HEK293T (cell line): Measurements from ENCODE around the gene ISCA1.

ENCODE experiments used
- CTCF ChIA-PET: fragments of 350-600 bp; formaldehyde crosslinking; extraction: SDS; loops from one replicate; lab custom pipeline; 2021; ENCODE audit warnings: antibody characterized with exemption, inconsistent platforms; lab: Yijun Ruan, JAX
- POLR2A ChIA-PET: fragments of 350-600 bp; formaldehyde crosslinking; extraction: SDS; loops from one replicate; lab custom pipeline; 2020; ENCODE audit warnings: antibody characterized with exemption, inconsistent platforms; lab: Yijun Ruan, JAX
- DNase-seq: peaks from one replicate; pipeline ENCODE4 v3.0.0; 2012; ENCODE audit warnings: mixed read lengths; ENCODE audit errors: extremely low spot score
- ARNT ChIP-seq: fragments of 450-650 bp; IDR thresholded peaks from 2 replicates; pipeline ENCODE4 v1.6.1; 2017; ENCODE audit warnings: mild to moderate bottlenecking
- BHLHE40 ChIP-seq: fragments of 450-650 bp; IDR thresholded peaks from 2 replicates; pipeline ENCODE4 v1.6.1; 2016; ENCODE audit warnings: mild to moderate bottlenecking, moderate library complexity, borderline replicate concordance
- CTBP1 ChIP-seq: fragments of 450-650 bp; IDR thresholded peaks from 2 replicates; pipeline ENCODE4 v1.6.1; 2016; ENCODE audit warnings: borderline replicate concordance
- ELF4 ChIP-seq: fragments of 450-650 bp; IDR thresholded peaks from 2 replicates; pipeline ENCODE4 v1.6.1; 2017; ENCODE audit warnings: antibody characterized with exemption
- FOXA1 ChIP-seq: fragments of 450-650 bp; IDR thresholded peaks from 2 replicates; pipeline ENCODE4 v1.6.1; 2016; ENCODE audit warnings: mild to moderate bottlenecking
- FOXK2 ChIP-seq: fragments of 450-650 bp; IDR thresholded peaks from 2 replicates; pipeline ENCODE4 v1.6.1; 2016; ENCODE audit warnings: mild to moderate bottlenecking
- FOXM1 ChIP-seq: fragments of 450-650 bp; IDR thresholded peaks from 2 replicates; pipeline ENCODE4 v1.6.1; 2017; ENCODE audit warnings: mild to moderate bottlenecking, borderline replicate concordance
- HDGF ChIP-seq: fragments of 450-650 bp; IDR thresholded peaks from 2 replicates; pipeline ENCODE4 v1.6.1; 2017; ENCODE audit warnings: antibody characterized with exemption, borderline replicate concordance
- L3MBTL2 ChIP-seq: fragments of 450-650 bp; conservative IDR thresholded peaks from 2 replicates; pipeline ENCODE4 v1.6.1; 2016; ENCODE audit warnings: mild to moderate bottlenecking
- LEF1 ChIP-seq: fragments of 450-650 bp; IDR thresholded peaks from 2 replicates; pipeline ENCODE4 v1.6.1; 2017; ENCODE audit warnings: mild to moderate bottlenecking, borderline replicate concordance
- NFRKB ChIP-seq: fragments of 450-650 bp; IDR thresholded peaks from 2 replicates; pipeline ENCODE4 v1.6.1; 2016; ENCODE audit warnings: mild to moderate bottlenecking, moderate library complexity
- PKNOX1 ChIP-seq: fragments of 450-650 bp; IDR thresholded peaks from 2 replicates; pipeline ENCODE4 v1.6.1; 2016
- SP1 ChIP-seq: fragments of 450-650 bp; IDR thresholded peaks from 2 replicates; pipeline ENCODE4 v1.6.1; 2017
- SUZ12 ChIP-seq: fragments of 450-650 bp; IDR thresholded peaks from 2 replicates; pipeline ENCODE4 v1.6.1; 2016; ENCODE audit warnings: mild to moderate bottlenecking
- TARDBP ChIP-seq: fragments of 450-650 bp; IDR thresholded peaks from 2 replicates; pipeline ENCODE4 v1.6.1; 2016
- ZNF384 ChIP-seq: fragments of 450-650 bp; IDR thresholded peaks from 2 replicates; pipeline ENCODE4 v1.6.1; 2016

Gene ISCA1

GRCh38 chr9:86241216-86241615 is 41.1 kb downstream of the ISCA1 start:
- TF ChIP-seq TARDBP (no peak), BHLHE40 (no peak), L3MBTL2 (no peak), ARNT (no peak), SP1 (no peak), ELF4 (no peak)
- DNase-seq, result no peak
- CTCF ChIA-PET, result no interaction called here
- POLR2A ChIA-PET, result no interaction called here

GRCh38 chr9:86238861-86239770 is 43.2 kb downstream of the ISCA1 start:
- CTCF ChIA-PET, result interaction anchor here (0.6 to 1.7 kb wide), 3 partner anchors 18 to 37 kb away, joined by 3 to 7 read pairs (median 4); no protein-coding TSS in a partner anchor

GRCh38 chr9:86230858-86231257 is 51.5 kb downstream of the ISCA1 start:
- ChIA-PET POLR2A (no interaction called here), CTCF (no interaction called here)
- no peak for TF ChIP-seq ARNT
- no peak for TF ChIP-seq NFRKB
- TF ChIP-seq SUZ12, result no peak
- no peak for TF ChIP-seq CTBP1
- TF ChIP-seq HDGF, result no peak
- no peak for TF ChIP-seq PKNOX1
- TF ChIP-seq SP1, result no peak
- no peak for TF ChIP-seq FOXK2
- TF ChIP-seq LEF1, result no peak
- no peak for TF ChIP-seq ZNF384
- TF ChIP-seq BHLHE40, result no peak
- TF ChIP-seq FOXA1, result no peak
- TF ChIP-seq ELF4, result no peak
- no peak for TF ChIP-seq TARDBP
- TF ChIP-seq FOXM1, result no peak

More at GRCh38 chr9:86238861-86239770, 43.2 kb downstream of the ISCA1 start:
- TF ChIP-seq PKNOX1 (peak; percentile 22; the same call in 1 of the 2 replicates), ZNF384 (peak; percentile 88), LEF1 (no peak)
- DNase-seq, result no peak
- POLR2A ChIA-PET, result no interaction called here

GRCh38 chr9:86222667-86223066 is 59.7 kb downstream of the ISCA1 start:
- TF ChIP-seq SUZ12 (no peak), CTBP1 (no peak), FOXM1 (no peak), TARDBP (no peak), HDGF (no peak), ARNT (no peak), BHLHE40 (no peak), ZNF384 (no peak), L3MBTL2 (no peak), NFRKB (no peak), LEF1 (no peak), FOXK2 (no peak), FOXA1 (no peak), SP1 (no peak), ELF4 (no peak), PKNOX1 (no peak)
- ChIA-PET CTCF (no interaction called here), POLR2A (no interaction called here)
- DNase-seq, result no peak

More at GRCh38 chr9:86230858-86231257, 51.5 kb downstream of the ISCA1 start:
- DNase-seq, result no peak

GRCh38 chr9:86219606-86220005 is 62.7 kb downstream of the ISCA1 start:
- TF ChIP-seq NFRKB (no peak), HDGF (no peak), ELF4 (no peak), LEF1 (no peak), BHLHE40 (no peak)
- POLR2A ChIA-PET, result no interaction called here
- CTCF ChIA-PET, result interaction anchor here (0.7 kb wide), 1 partner anchor 182 kb away, joined by 4 read pairs; no protein-coding TSS in a partner anchor
- no peak for DNase-seq

- ChIA-PET CTCF (no interaction called here), POLR2A (interaction anchor here (0.6 kb wide), 1 partner anchor 421 kb away, joined by 3 read pairs; no protein-coding TSS in a partner anchor)
- DNase-seq, result no peak
- TF ChIP-seq NFRKB (no peak), SP1 (no peak), L3MBTL2 (no peak), BHLHE40 (no peak), SUZ12 (no peak), CTBP1 (no peak), LEF1 (no peak)
Observed at GRCh38 chr9:86217076-86217755, 65.1 kb downstream of the ISCA1 start.
